Measurements from ENCODE around the gene RUFY3.

DNA sequence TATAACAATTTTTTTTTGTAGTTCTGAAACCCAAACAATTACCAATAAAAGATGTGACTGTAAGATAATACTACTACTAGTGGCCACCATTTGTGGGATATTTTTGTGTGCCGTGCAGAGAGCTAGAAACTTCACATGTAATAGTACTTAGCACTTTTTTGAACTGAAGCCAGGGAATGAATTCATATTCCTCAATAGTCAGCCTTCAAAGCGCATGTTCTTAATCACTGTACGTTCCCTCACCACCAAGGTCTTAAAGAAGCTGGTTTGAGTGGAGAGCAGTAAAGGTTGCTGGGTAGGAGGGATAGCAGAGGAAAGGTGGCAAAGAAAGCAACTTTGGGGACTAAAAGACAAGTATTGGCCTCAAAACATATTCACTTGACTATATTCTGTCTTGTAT is 9.6 kb upstream of the RUFY3 start:
- TF ChIP-seq, protein P1, sequence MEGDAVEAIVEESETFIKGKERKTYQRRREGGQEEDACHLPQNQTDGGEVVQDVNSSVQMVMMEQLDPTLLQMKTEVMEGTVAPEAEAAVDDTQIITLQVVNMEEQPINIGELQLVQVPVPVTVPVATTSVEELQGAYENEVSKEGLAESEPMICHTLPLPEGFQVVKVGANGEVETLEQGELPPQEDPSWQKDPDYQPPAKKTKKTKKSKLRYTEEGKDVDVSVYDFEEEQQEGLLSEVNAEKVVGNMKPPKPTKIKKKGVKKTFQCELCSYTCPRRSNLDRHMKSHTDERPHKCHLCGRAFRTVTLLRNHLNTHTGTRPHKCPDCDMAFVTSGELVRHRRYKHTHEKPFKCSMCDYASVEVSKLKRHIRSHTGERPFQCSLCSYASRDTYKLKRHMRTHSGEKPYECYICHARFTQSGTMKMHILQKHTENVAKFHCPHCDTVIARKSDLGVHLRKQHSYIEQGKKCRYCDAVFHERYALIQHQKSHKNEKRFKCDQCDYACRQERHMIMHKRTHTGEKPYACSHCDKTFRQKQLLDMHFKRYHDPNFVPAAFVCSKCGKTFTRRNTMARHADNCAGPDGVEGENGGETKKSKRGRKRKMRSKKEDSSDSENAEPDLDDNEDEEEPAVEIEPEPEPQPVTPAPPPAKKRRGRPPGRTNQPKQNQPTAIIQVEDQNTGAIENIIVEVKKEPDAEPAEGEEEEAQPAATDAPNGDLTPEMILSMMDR (IDR thresholded peaks at IDR 0.05) = no peak
- no peak for TF ChIP-seq POLR2A (IDR thresholded peaks at IDR 0.05)
